SK-N-SH (cell line): ENCODE results near the gene GPS2. TPM values are rescaled to one million over a fixed set of nuclear protein-coding genes. Genes with fewer than 3 reads are reported as not detected.

Experiments
- CTCF ChIA-PET: fragments of 300-600, 350-600 bp; formaldehyde crosslinking; extraction: SDS; loops from one replicate; lab custom pipeline; 2021; lab: Yijun Ruan, JAX
- POLR2A ChIA-PET: fragments of 350-600 bp; sonication (Branson Sonifier 250); formaldehyde crosslinking; extraction: SDS; loops from one replicate; lab custom pipeline; 2020; ENCODE audit warnings: antibody characterized with exemption, inconsistent platforms; lab: Yijun Ruan, JAX
- DNase-seq: peaks from one replicate; pipeline ENCODE4 v3.0.0; 2012
- H2AFZ ChIP-seq: fragments of 200-600 bp; sonication (generic); 2 replicates; pipeline ENCODE4 v1.8.1; 2016; ENCODE audit warnings: antibody characterized with exemption, mild to moderate bottlenecking, low read depth
- H3F3A ChIP-seq: fragments of 200-600 bp; sonication (generic); replicated peaks from 2 replicates; pipeline ENCODE3; 2016; ENCODE audit warnings: antibody characterized with exemption, mild to moderate bottlenecking; ENCODE audit not compliant: insufficient read depth
- H3K27ac ChIP-seq, 2 experiments: fragments of 200-500 bp in 1 of 2; fragments of 200-600 bp in 1 of 2; sonication (Bioruptor generic) in 1 of 2; sonication (generic), shearing (Covaris generic) in 1 of 2; 2 replicates each; pipeline versions ENCODE4 v1.5.1 to v1.6.1; 2014 to 2016; ENCODE audit warnings: low read depth in 2 of 2, inconsistent platforms in 1 of 2, low read length in 1 of 2, mild to moderate bottlenecking in 1 of 2, mixed read lengths in 1 of 2
- H3K27me3 ChIP-seq: fragments of 200-600 bp; sonication (generic), shearing (Covaris generic); 2 replicates; pipeline ENCODE4 v1.6.1; 2016; ENCODE audit warnings: mixed run types; ENCODE audit not compliant: insufficient read depth
- H3K36me3 ChIP-seq, 2 experiments: fragments of 200-500 bp in 1 of 2; fragments of 200-600 bp in 1 of 2; sonication (Bioruptor generic) in 1 of 2; sonication (generic) in 1 of 2; replicated peaks in 1 of 2; 2 replicates each; pipeline versions ENCODE3 to v1.5.1; 2014 to 2016; ENCODE audit warnings: low read length in 1 of 2, mild to moderate bottlenecking in 1 of 2; ENCODE audit not compliant: insufficient read depth in 2 of 2, control insufficient read depth in 1 of 2
- H3K4me1 ChIP-seq, 2 experiments: fragments of 200-500 bp in 1 of 2; fragments of 200-600 bp in 1 of 2; sonication (Bioruptor generic) in 1 of 2; sonication (generic), shearing (Covaris generic) in 1 of 2; 2 replicates each; pipeline versions ENCODE4 v1.5.1 to v1.6.1; 2014 to 2016; ENCODE audit warnings: low read depth in 1 of 2, low read length in 1 of 2, mixed run types in 1 of 2; ENCODE audit not compliant: insufficient read depth in 2 of 2, control insufficient read depth in 1 of 2
- H3K4me2 ChIP-seq: fragments of 200-600 bp; sonication (generic), shearing (Covaris generic); 2 replicates; pipeline ENCODE4 v1.6.1; 2017; ENCODE audit warnings: mixed run types
- H3K4me3 ChIP-seq, 2 experiments: fragments of 200-500 bp in 1 of 2; fragments of 200-600 bp in 1 of 2; sonication (Bioruptor generic) in 1 of 2; sonication (generic), shearing (Covaris generic) in 1 of 2; 2 replicates each; pipeline versions ENCODE4 v1.5.1 to v1.8.1; 2014 to 2016; ENCODE audit warnings: low read depth in 2 of 2, inconsistent platforms in 1 of 2, low read length in 1 of 2, mild to moderate bottlenecking in 1 of 2, mixed read lengths in 1 of 2, moderate library complexity in 1 of 2
- H3K79me2 ChIP-seq: fragments of 200-600 bp; sonication (generic); 2 replicates; pipeline ENCODE4 v1.8.1; 2017; ENCODE audit warnings: mild to moderate bottlenecking; ENCODE audit not compliant: insufficient read depth
- H3K9ac ChIP-seq: fragments of 200-600 bp; sonication (generic); 2 replicates; pipeline ENCODE4 v1.6.1; 2017; ENCODE audit warnings: mixed run types
- H3K9me2 ChIP-seq: fragments of 200-600 bp; sonication (generic); 2 replicates; pipeline ENCODE4 v1.6.1; 2017; ENCODE audit warnings: mixed run types
- H3K9me3 ChIP-seq: fragments of 200-600 bp; sonication (generic); 2 replicates; pipeline ENCODE4 v1.6.1; 2017; ENCODE audit warnings: mixed run types, mild to moderate bottlenecking, moderate library complexity
- H4K20me1 ChIP-seq: fragments of 200-600 bp; sonication (generic); 2 replicates; pipeline ENCODE4 v1.6.1; 2017; ENCODE audit warnings: mild to moderate bottlenecking, mixed run types; ENCODE audit not compliant: insufficient read depth
- EZH2phosphoT487 ChIP-seq: fragments of 200-600 bp; sonication (generic); IDR thresholded peaks from 2 replicates; pipeline ENCODE4 v1.6.1; 2017; ENCODE audit warnings: low read depth, mixed run types, mild to moderate bottlenecking, antibody characterized with exemption, moderate library complexity, borderline replicate concordance
- GATA2 ChIP-seq: sonication (generic); formaldehyde crosslinking; IDR thresholded peaks from 2 replicates; pipeline ENCODE4 v1.5.0; 2020; ENCODE audit warnings: mild to moderate bottlenecking, missing genetic modification reagents
- MXI1 ChIP-seq: IDR thresholded peaks from 2 replicates; pipeline ENCODE4 v1.6.1; 2012; ENCODE audit warnings: mild to moderate bottlenecking, low read depth, low read length, improper control_type of control experiment
- POLR2AphosphoS5 ChIP-seq: IDR thresholded peaks from 2 replicates; pipeline ENCODE4 v1.6.1; 2012; ENCODE audit warnings: low read depth, low read length
- RFX5 ChIP-seq: IDR thresholded peaks from 2 replicates; pipeline ENCODE4 v1.6.1; 2012; ENCODE audit warnings: mild to moderate bottlenecking, improper control_type of control experiment, low read length
- SIN3A ChIP-seq: IDR thresholded peaks from 2 replicates; pipeline ENCODE4 v1.6.1; 2012; ENCODE audit warnings: low read depth, mild to moderate bottlenecking, low read length, moderate library complexity, borderline replicate concordance
- TAF1 ChIP-seq: IDR thresholded peaks from 2 replicates; pipeline ENCODE4 v1.6.1; 2012; ENCODE audit warnings: low read depth, mild to moderate bottlenecking, low read length, moderate library complexity, borderline replicate concordance
- TCF12 ChIP-seq: IDR thresholded peaks from 2 replicates; pipeline ENCODE4 v1.4.0; 2012
- WGBS: methylation state at CpG from one replicate; pipeline ENCODE4 v1.1.6; 2017; ENCODE audit warnings: low lambda C conversion rate; 5-methylcytosine and 5-hydroxymethylcytosine counted together
- polyA plus RNA-seq, 3 experiments: library from polyadenylated mRNA; depleted of rRNA; stranded (reverse); fragments of >200 nt; gene quantifications; 2 replicates each; pipeline ENCODE4 v1.2.3, GENCODE V29; 2012
- TF ChIP-seq, protein P1 (sequence below): IDR thresholded peaks from 2 replicates; pipeline ENCODE4 v1.4.0; 2012; ENCODE audit warnings: low read depth, borderline replicate concordance
- TF ChIP-seq, protein P2 (sequence below): fragments of 150-350 bp; IDR thresholded peaks from 2 replicates; pipeline ENCODE4 v1.6.1; 2016; ENCODE audit warnings: mild to moderate bottlenecking, low read depth, low read length
- TF ChIP-seq, protein P3 (sequence below): fragments of 200-600 bp; sonication (generic); IDR thresholded peaks from 2 replicates; pipeline ENCODE4 v1.6.1; 2017; ENCODE audit warnings: antibody characterized with exemption, mild to moderate bottlenecking, moderate library complexity

GPS2 gene
- polyA plus RNA-seq, 1 of the 3 experiments (the other 2 are of a cell fraction) = 102 TPM

DNA sequence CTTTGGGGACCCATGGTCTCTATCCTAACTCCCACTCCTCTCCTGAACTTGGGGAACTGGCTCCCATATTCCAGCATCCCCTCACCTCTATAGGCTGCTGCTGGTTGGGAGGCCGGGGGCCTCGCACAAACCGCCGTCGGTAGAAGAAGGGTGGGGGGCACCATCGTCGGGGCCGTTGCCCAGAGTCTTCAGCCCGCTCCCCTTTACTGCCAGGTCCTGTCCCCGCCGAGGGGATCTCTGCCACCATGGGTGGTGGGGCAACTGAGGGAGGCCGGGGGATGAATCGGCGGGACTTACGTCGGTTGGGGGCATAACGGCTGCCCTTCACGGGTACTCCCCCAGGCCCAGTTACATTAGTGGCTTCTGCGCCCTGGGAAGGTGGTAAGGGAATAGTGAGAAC lies 25.0 kb downstream of the GPS2 start (continued):
- TF ChIP-seq MXI1 = no peak
- no peak for TF ChIP-seq EZH2phosphoT487
- TF ChIP-seq, protein P1, sequence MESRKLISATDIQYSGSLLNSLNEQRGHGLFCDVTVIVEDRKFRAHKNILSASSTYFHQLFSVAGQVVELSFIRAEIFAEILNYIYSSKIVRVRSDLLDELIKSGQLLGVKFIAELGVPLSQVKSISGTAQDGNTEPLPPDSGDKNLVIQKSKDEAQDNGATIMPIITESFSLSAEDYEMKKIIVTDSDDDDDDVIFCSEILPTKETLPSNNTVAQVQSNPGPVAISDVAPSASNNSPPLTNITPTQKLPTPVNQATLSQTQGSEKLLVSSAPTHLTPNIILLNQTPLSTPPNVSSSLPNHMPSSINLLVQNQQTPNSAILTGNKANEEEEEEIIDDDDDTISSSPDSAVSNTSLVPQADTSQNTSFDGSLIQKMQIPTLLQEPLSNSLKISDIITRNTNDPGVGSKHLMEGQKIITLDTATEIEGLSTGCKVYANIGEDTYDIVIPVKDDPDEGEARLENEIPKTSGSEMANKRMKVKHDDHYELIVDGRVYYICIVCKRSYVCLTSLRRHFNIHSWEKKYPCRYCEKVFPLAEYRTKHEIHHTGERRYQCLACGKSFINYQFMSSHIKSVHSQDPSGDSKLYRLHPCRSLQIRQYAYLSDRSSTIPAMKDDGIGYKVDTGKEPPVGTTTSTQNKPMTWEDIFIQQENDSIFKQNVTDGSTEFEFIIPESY = no peak
- TF ChIP-seq, protein P2, sequence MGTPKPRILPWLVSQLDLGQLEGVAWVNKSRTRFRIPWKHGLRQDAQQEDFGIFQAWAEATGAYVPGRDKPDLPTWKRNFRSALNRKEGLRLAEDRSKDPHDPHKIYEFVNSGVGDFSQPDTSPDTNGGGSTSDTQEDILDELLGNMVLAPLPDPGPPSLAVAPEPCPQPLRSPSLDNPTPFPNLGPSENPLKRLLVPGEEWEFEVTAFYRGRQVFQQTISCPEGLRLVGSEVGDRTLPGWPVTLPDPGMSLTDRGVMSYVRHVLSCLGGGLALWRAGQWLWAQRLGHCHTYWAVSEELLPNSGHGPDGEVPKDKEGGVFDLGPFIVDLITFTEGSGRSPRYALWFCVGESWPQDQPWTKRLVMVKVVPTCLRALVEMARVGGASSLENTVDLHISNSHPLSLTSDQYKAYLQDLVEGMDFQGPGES = no peak
- no peak for TF ChIP-seq GATA2 (CRISPR knock-in tag)
- TF ChIP-seq POLR2AphosphoS5 = no peak
- no peak for TF ChIP-seq TCF12
- TF ChIP-seq SIN3A = no peak
- no peak for TF ChIP-seq RFX5

DNA sequence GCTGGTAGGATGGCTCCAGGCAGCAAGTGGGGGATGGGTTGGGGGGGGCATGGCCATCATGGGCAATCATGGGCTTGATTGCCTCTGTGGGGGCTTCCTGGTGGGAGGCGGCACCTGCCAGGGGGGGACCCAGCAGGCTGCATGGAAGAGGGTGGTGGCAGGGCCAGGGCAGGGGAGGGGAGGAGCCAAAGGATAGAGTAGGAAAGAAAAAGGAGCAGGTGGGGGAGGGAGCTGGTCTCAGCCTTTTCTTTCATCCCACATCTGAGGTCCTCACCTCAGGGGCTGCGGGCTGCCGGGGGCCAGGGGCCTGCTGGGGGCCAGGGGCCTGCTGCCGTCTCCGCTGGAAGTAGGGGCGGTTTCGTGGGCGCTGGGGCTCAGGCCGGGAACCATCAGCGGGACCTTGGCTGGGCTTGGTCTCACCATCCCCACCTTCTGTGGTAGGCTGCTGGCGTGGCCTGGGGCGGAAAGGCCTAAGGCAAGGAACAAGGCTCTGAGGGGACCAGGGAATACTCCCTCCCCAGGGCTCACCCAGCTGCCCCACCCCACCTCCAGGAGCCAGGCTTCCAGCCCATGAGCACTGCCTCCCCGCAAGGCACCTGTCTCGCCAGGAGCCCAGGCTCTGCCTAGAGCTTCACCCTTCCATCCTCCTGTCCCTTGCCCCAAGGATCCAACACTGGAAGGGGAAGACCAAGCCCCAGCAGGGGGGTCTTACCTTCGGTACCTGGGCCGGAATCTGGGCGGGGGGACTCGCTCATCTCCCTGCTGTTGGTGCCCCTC lies 25.7 kb downstream of the GPS2 start:
- peaks cover 30% of the 10 kb centered on the region; the same call in 1 of the 2 replicates for H3K27me3 ChIP-seq
- H3K79me2 ChIP-seq = no peaks in the 10 kb centered on the region
- no peak overlapping the region for H3K4me3 ChIP-seq
- no peak overlapping the region for H3K27ac ChIP-seq
- H2AFZ ChIP-seq = no peak overlapping the region
- H3K4me2 ChIP-seq = no peak overlapping the region
- ChIA-PET CTCF (interaction anchor here (0.9 to 1.6 kb wide), 3 partner anchors 9 to 244 kb away, joined by 3 to 11 read pairs (median 4); partner anchors contain the start of gene SLC2A4), POLR2A (no interaction called here)
- H3K9me2 ChIP-seq = no peaks in the 10 kb centered on the region
- TF ChIP-seq, protein P3, sequence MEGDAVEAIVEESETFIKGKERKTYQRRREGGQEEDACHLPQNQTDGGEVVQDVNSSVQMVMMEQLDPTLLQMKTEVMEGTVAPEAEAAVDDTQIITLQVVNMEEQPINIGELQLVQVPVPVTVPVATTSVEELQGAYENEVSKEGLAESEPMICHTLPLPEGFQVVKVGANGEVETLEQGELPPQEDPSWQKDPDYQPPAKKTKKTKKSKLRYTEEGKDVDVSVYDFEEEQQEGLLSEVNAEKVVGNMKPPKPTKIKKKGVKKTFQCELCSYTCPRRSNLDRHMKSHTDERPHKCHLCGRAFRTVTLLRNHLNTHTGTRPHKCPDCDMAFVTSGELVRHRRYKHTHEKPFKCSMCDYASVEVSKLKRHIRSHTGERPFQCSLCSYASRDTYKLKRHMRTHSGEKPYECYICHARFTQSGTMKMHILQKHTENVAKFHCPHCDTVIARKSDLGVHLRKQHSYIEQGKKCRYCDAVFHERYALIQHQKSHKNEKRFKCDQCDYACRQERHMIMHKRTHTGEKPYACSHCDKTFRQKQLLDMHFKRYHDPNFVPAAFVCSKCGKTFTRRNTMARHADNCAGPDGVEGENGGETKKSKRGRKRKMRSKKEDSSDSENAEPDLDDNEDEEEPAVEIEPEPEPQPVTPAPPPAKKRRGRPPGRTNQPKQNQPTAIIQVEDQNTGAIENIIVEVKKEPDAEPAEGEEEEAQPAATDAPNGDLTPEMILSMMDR = no peak
- no peak for TF ChIP-seq TAF1
- H3K4me1 ChIP-seq = peaks cover 0 to 3% of the 10 kb centered on the region in 2 experiments; a peak in 1 of 4 replicates
- H3K9me3 ChIP-seq = no peaks in the 10 kb centered on the region
- peak; percentile 29 for DNase-seq
- no peak overlapping the region for H3K9ac ChIP-seq
- H3F3A ChIP-seq = peaks cover 5% of the 10 kb centered on the region
- H3K36me3 ChIP-seq = no peaks in the 10 kb centered on the region
- 44% methylated on average over 8 of the region's 18 CpGs for WGBS
- H4K20me1 ChIP-seq = no peaks in the 10 kb centered on the region
